ENCODE measurements around the gene PRPF6.

DNA sequence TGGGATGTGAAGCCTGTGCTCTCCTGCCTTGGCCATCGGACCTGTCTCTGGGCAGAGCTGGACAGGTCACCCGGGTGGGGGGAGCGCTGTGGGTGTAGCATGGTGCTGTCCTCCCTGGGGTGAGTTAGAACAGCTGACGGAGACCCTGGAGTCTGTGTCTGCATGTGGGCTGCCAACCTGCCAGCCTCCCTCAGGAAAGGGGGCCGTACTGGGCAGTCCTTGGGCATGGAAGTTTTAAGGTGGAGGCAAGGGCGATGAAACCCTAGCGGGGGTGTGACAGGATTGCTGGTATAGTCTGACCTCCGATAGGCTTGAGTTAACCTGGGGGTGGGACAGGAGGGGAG lies 66.1 kb downstream of the PRPF6 start:
- TF ChIP-seq, protein P1, sequence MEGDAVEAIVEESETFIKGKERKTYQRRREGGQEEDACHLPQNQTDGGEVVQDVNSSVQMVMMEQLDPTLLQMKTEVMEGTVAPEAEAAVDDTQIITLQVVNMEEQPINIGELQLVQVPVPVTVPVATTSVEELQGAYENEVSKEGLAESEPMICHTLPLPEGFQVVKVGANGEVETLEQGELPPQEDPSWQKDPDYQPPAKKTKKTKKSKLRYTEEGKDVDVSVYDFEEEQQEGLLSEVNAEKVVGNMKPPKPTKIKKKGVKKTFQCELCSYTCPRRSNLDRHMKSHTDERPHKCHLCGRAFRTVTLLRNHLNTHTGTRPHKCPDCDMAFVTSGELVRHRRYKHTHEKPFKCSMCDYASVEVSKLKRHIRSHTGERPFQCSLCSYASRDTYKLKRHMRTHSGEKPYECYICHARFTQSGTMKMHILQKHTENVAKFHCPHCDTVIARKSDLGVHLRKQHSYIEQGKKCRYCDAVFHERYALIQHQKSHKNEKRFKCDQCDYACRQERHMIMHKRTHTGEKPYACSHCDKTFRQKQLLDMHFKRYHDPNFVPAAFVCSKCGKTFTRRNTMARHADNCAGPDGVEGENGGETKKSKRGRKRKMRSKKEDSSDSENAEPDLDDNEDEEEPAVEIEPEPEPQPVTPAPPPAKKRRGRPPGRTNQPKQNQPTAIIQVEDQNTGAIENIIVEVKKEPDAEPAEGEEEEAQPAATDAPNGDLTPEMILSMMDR (conservative IDR thresholded peaks at IDR 0.05 in 1 of 2, IDR thresholded peaks at IDR 0.05 in 1 of 2; ENCODE audit: extremely low read depth in 1 of 2, insufficient read depth in 1 of 2, low read depth in 1 of 2, low read length in 2 of 2), result no peak
- no peak for TF ChIP-seq EZH2 (IDR thresholded peaks at IDR 0.05; ENCODE audit: borderline replicate concordance, low read length)

Data from mammary epithelial cell (primary cell).